IMR-90 (cell line): ENCODE results near the gene GALNT5. TPM values are rescaled to one million over a fixed set of nuclear protein-coding genes. Genes with fewer than 3 reads are reported as not detected.
A peak's percentile ranks its signal among the peaks of the same experiment; 100 is the strongest.
"Not testable (repeated sequence)": the region's sequence is repeated elsewhere in the genome, so short reads cannot be mapped to it uniquely, and the experiment has no call there.

Source experiments
- ATAC-seq: fragments of 200-7000 bp; cut with Tn5 transposase; 2 replicates; pipeline ENCODE4 v1.9.1; 2020; ENCODE audit warnings: low read depth, mild to moderate bottlenecking, moderate library complexity
- BruUV-seq: library from RNA; stranded (reverse); fragments of 400-500 nt; replicated peaks from 2 replicates; lab custom pipeline; 2021; lab: Mats Ljungman, UMichigan
- CTCF ChIA-PET: fragments of 300-600 bp; formaldehyde crosslinking; extraction: SDS; loops from one replicate; lab custom pipeline; 2021; ENCODE audit warnings: antibody characterized with exemption; lab: Yijun Ruan, JAX
- POLR2A ChIA-PET: fragments of 300-600 bp; sonication (Branson Sonifier 250); formaldehyde crosslinking; loops from one replicate; lab custom pipeline; 2022; ENCODE audit warnings: antibody characterized with exemption; ENCODE audit not compliant: unreplicated experiment; lab: Charles Lee
- DNase-seq: peaks from one replicate; pipeline ENCODE4 v3.0.0; 2013
- H2AFZ ChIP-seq: replicated peaks from 2 replicates; pipeline ENCODE3; 2013; ENCODE audit warnings: low read length, mild to moderate bottlenecking; ENCODE audit not compliant: poor library complexity
- H2AK5ac ChIP-seq: 2 replicates; pipeline ENCODE4 v1.6.1; 2013; ENCODE audit warnings: low read depth, low read length, inconsistent platforms
- H2AK9ac ChIP-seq: replicated peaks from 2 replicates; pipeline ENCODE3; 2013; ENCODE audit warnings: mild to moderate bottlenecking, low read depth, low read length, moderate library complexity; ENCODE audit not compliant: poor library complexity
- H2BK120ac ChIP-seq: 2 replicates; pipeline ENCODE4 v1.6.1; 2013; ENCODE audit warnings: low read depth, low read length, inconsistent platforms
- H2BK15ac ChIP-seq: 3 replicates; pipeline ENCODE4 v1.6.1; 2013; ENCODE audit warnings: low read depth, low read length, inconsistent platforms
- H2BK20ac ChIP-seq: 2 replicates; pipeline ENCODE4 v1.6.1; 2013; ENCODE audit warnings: low read depth, mild to moderate bottlenecking, inconsistent platforms, low read length, moderate library complexity
- H2BK5ac ChIP-seq: 2 replicates; pipeline ENCODE4 v1.6.1; 2013; ENCODE audit warnings: mild to moderate bottlenecking, low read depth, low read length, inconsistent platforms; ENCODE audit not compliant: poor library complexity, severe bottlenecking
- H3K14ac ChIP-seq: replicated peaks from 2 replicates; pipeline ENCODE4 v1.6.1; 2013; ENCODE audit warnings: low read depth, low read length, inconsistent platforms
- H3K18ac ChIP-seq: 2 replicates; pipeline ENCODE4 v1.6.1; 2013; ENCODE audit warnings: low read depth, low read length, control low read depth
- H3K23ac ChIP-seq: 2 replicates; pipeline ENCODE4 v1.6.1; 2013; ENCODE audit warnings: low read depth, low read length, inconsistent platforms
- H3K27ac ChIP-seq: 2 replicates; pipeline ENCODE4 v1.5.1; 2013; ENCODE audit warnings: mild to moderate bottlenecking, control low read depth, low read length; ENCODE audit not compliant: insufficient read depth
- H3K27me3 ChIP-seq: 2 replicates; pipeline ENCODE4 v1.6.1; 2013; ENCODE audit warnings: low read length; ENCODE audit not compliant: control insufficient read depth, insufficient read depth
- H3K36me3 ChIP-seq: 2 replicates; pipeline ENCODE4 v1.6.1; 2013; ENCODE audit warnings: low read length, mixed read lengths; ENCODE audit not compliant: control insufficient read depth, insufficient read depth
- H3K4ac ChIP-seq: 2 replicates; pipeline ENCODE4 v1.6.1; 2013; ENCODE audit warnings: low read depth, low read length, inconsistent platforms
- H3K4me1 ChIP-seq: 2 replicates; pipeline ENCODE4 v1.6.1; 2013; ENCODE audit warnings: low read length, mixed read lengths; ENCODE audit not compliant: control insufficient read depth, insufficient read depth
- H3K4me2 ChIP-seq: 2 replicates; pipeline ENCODE4 v1.6.1; 2013; ENCODE audit warnings: low read depth, mild to moderate bottlenecking, control low read depth, low read length, moderate library complexity
- H3K4me3 ChIP-seq: 2 replicates; pipeline ENCODE4 v1.5.1; 2013; ENCODE audit warnings: low read depth, mild to moderate bottlenecking, control low read depth, low read length, moderate library complexity; ENCODE audit not compliant: insufficient read depth
- H3K56ac ChIP-seq: 2 replicates; pipeline ENCODE4 v1.6.1; 2013; ENCODE audit warnings: low read length, inconsistent platforms; ENCODE audit not compliant: insufficient read depth; ENCODE audit errors: extremely low read depth
- H3K79me1 ChIP-seq, 2 experiments: 2 replicates each; pipeline ENCODE4 v1.6.1; 2013; ENCODE audit warnings: low read length in 2 of 2, inconsistent platforms in 1 of 2, low read depth in 1 of 2
- H3K9ac ChIP-seq: 2 replicates; pipeline ENCODE4 v1.6.1; 2013; ENCODE audit warnings: low read depth, low read length, control low read depth
- H3K9me1 ChIP-seq: 2 replicates; pipeline ENCODE4 v1.6.1; 2013; ENCODE audit warnings: low read length, inconsistent platforms; ENCODE audit not compliant: insufficient read depth
- H3K9me3 ChIP-seq: 2 replicates; pipeline ENCODE4 v1.6.1; 2013; ENCODE audit warnings: low read length; ENCODE audit not compliant: control insufficient read depth, insufficient read depth
- H4K20me1 ChIP-seq: 2 replicates; pipeline ENCODE4 v1.6.1; 2013; ENCODE audit warnings: low read length, inconsistent platforms; ENCODE audit not compliant: insufficient read depth
- H4K5ac ChIP-seq: 2 replicates; pipeline ENCODE4 v1.6.1; 2013; ENCODE audit warnings: mild to moderate bottlenecking, low read depth, low read length, control low read depth
- H4K8ac ChIP-seq, 2 experiments: 2 replicates each; pipeline ENCODE4 v1.6.1; 2013; ENCODE audit warnings: low read depth in 2 of 2, low read length in 2 of 2, control low read depth in 1 of 2, inconsistent platforms in 1 of 2
- H4K91ac ChIP-seq: 2 replicates; pipeline ENCODE4 v1.6.1; 2013; ENCODE audit warnings: low read depth, low read length, inconsistent platforms; ENCODE audit not compliant: insufficient read depth
- WGBS, 2 experiments: methylation state at CpG; one replicate each; pipeline versions ENCODE4 v1.1.5 to v1.1.7; 2013; ENCODE audit warnings: missing lambda C conversion rate in 2 of 2; ENCODE audit not compliant: insufficient read length in 1 of 2; ENCODE audit errors: extremely low coverage in 2 of 2; 5-methylcytosine and 5-hydroxymethylcytosine counted together
- dilution Hi-C: fragments of 300-500 bp; cut with HindIII; formaldehyde crosslinking; loops from one replicate; pipeline ENCODE4 v1.14.3; 2018; ENCODE audit warnings: low sequenced_read_pairs; ENCODE audit not compliant: unreplicated experiment
- in situ Hi-C: fragments of 300-500 bp; cut with MboI; formaldehyde crosslinking; loops from 3 replicates; pipeline ENCODE4 v1.14.3; 2019; ENCODE audit warnings: low sequenced_read_pairs, inconsistent platforms, mixed read lengths
- intact Hi-C: fragments of 100-400 bp; cut with micrococcal nuclease; formaldehyde crosslinking; loops from 2 replicates; pipeline ENCODE4 v1.10.0; 2022
- polyA plus RNA-seq, 3 experiments: library from polyadenylated mRNA; depleted of rRNA; stranded (reverse); fragments of >200 nt; gene quantifications; 2 replicates each; pipeline ENCODE4 v1.2.3, GENCODE V29; 2012; ENCODE audit warnings: low replicate concordance in 1 of 3
- total RNA-seq: library from RNA; depleted of rRNA; stranded (reverse); fragments of >200 nt; gene quantifications from 2 replicates; pipeline ENCODE4 v1.2.3, GENCODE V29; 2012

The GALNT5 gene
- total and polyA plus RNA-seq, 2 of the 4 experiments (the other 2 are of a cell fraction): 36.3 to 63.3 TPM

DNA sequence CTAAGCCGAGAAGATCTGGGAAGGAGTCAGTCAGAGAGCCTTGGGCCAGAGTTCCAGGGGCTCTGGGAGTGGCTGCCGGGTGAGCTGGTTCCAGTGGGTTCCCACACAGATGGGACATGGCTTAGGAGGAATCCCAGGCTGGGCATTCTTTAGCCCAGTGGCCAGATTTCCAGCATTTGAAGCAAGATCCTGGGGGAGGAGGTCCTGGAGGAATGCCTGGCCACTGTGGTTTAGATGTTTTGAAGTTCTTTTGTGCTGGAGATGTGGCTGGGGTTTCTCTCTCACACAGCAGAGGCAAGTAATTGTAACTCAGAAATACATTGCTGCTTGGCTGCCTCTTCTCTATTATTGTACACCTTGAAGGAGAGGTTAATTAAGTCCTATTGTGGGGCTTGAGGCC lies 83.9 kb downstream of the GALNT5 start:
- H3K27me3 ChIP-seq, H2BK15ac ChIP-seq, H3K79me1 ChIP-seq, H2BK20ac ChIP-seq, H3K18ac ChIP-seq, POLR2A ChIA-PET, H4K91ac ChIP-seq, H2AK9ac ChIP-seq, CTCF ChIA-PET, H3K9me3 ChIP-seq, H3K36me3 ChIP-seq, H3K4me1 ChIP-seq, H2BK120ac ChIP-seq, H4K20me1 ChIP-seq, H3K4ac ChIP-seq, H2BK5ac ChIP-seq, H2AFZ ChIP-seq, H3K14ac ChIP-seq, ATAC-seq, H2AK5ac ChIP-seq, dilution Hi-C loops, BruUV-seq, H3K27ac ChIP-seq, H3K4me2 ChIP-seq, intact Hi-C loops, H4K8ac ChIP-seq, H3K4me3 ChIP-seq, H4K5ac ChIP-seq, H3K9ac ChIP-seq, H3K23ac ChIP-seq, H3K56ac ChIP-seq, H3K9me1 ChIP-seq: not testable (repeated sequence)
- WGBS, 2 experiments: no CpG with 5 or more reads among the region's 2 CpGs
- DNase-seq: peak; percentile 8
- in situ Hi-C loops: loop anchor here (25.0 kb wide), 1 partner anchor 1954 kb away; no protein-coding TSS in a partner anchor
